ENCODE data around the gene SH3GL1. TPM values are rescaled to one million over a fixed set of nuclear protein-coding genes. Genes with fewer than 3 reads are reported as not detected.
A peak's percentile ranks its signal among the peaks of the same experiment; 100 is the strongest.

Gene SH3GL1
- total RNA-seq, 4 donors from 2014 or later, result 11.8 to 69.3 (median 29.5) TPM

DNA sequence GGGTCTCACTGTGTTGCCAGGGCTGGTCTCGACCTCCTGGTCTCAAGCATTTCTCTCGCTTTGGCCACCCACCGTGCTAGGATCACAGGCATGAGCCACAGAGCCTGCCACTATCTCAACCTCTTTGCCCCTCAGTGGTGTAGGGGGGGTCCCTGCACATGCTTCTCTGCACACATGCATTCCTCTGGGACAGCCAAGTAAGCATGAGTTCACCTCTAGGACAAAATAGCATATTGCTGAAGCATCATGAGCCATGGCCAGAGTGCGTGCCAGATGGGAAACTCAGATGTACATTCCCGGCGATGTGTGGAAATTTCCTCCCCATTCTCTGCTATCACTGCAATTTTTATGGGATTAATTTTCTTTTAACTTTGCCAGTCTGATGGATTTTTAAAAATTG lies 25.2 kb upstream of the SH3GL1 start:
- H3K4me3 ChIP-seq, result no peak overlapping the region
- no peaks in the 10 kb centered on the region for H3K27me3 ChIP-seq
- no peak for TF ChIP-seq POLR2A (IDR thresholded peaks at IDR 0.05)
- TF ChIP-seq, protein P1, sequence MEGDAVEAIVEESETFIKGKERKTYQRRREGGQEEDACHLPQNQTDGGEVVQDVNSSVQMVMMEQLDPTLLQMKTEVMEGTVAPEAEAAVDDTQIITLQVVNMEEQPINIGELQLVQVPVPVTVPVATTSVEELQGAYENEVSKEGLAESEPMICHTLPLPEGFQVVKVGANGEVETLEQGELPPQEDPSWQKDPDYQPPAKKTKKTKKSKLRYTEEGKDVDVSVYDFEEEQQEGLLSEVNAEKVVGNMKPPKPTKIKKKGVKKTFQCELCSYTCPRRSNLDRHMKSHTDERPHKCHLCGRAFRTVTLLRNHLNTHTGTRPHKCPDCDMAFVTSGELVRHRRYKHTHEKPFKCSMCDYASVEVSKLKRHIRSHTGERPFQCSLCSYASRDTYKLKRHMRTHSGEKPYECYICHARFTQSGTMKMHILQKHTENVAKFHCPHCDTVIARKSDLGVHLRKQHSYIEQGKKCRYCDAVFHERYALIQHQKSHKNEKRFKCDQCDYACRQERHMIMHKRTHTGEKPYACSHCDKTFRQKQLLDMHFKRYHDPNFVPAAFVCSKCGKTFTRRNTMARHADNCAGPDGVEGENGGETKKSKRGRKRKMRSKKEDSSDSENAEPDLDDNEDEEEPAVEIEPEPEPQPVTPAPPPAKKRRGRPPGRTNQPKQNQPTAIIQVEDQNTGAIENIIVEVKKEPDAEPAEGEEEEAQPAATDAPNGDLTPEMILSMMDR (IDR thresholded peaks at IDR 0.05), result no peak
- no peaks in the 10 kb centered on the region for H3K4me1 ChIP-seq
- no peak for DNase-seq
- H3K27ac ChIP-seq, result no peak overlapping the region
- intact Hi-C loops (cut with DNase I; ENCODE audit: low total_unique reads), result no loop called here
- no peaks in the 10 kb centered on the region for H3K9me3 ChIP-seq
- H3K36me3 ChIP-seq, result no peaks in the 10 kb centered on the region

DNA sequence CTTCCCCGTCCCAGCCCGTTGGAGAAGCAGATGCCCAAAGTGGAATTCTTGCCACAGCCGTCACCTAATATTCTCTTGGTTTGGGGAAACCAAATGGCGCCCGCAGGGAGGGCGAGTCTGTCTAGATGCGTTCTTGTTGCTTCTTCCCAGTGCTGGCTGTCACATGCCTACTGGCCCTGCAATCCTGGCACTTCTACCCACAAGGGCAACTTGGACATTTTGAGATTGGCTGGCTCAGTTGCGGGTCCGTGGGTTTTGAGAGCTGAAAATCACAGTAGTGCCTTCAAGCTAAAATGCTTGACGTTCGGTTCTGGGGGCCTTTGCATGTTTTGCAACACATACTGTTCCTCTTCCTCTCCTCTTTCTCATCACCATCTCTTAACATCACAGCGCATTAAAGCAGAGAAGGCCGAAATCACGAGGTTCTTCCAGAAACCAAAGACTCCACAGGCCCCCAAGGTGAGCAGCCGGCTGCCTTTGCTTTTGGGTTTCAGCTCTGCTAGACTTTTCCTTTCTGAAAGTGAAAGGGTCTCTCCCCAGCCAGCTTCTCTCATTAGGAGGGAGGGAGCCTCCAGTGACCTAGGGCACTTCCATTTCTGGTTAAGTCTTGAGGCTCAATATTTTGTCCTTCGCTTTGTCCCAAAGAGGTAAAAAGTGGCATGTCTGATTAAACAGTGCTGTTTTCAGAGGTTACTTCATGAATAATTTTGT lies 23.2 kb upstream of the SH3GL1 start:
- H3K4me1 ChIP-seq, result no peaks in the 10 kb centered on the region
- H3K36me3 ChIP-seq, result no peaks in the 10 kb centered on the region
- H3K9me3 ChIP-seq, result no peaks in the 10 kb centered on the region
- H3K27ac ChIP-seq, result no peak overlapping the region
- intact Hi-C loops (cut with DNase I; ENCODE audit: low total_unique reads), result no loop called here
- TF ChIP-seq, protein P1 (IDR thresholded peaks at IDR 0.05), result no peak
- TF ChIP-seq POLR2A (IDR thresholded peaks at IDR 0.05), result no peak
- H3K27me3 ChIP-seq, result no peaks in the 10 kb centered on the region
- DNase-seq, result no peak
- no peak overlapping the region for H3K4me3 ChIP-seq

DNA sequence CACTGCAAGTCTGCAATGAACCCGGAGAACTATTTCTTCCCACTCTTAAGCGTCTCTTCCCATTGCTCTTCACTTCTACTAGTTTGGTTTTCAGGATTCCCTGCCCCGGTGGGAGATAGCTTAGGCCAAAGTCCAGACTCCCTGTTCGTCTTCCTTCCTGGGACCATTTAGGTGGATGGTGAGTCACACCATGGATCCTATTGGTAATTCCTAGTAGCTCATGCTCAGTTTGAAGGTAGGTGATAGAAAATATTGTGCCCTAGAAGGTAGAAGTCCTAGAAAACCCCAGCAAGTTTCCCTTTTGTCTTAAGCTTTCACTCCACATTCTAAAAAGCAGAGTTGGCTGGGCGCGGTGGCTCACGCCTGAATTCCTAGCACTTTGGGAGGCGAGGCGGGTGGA lies 15.9 kb upstream of the SH3GL1 start:
- TF ChIP-seq, protein P1 (IDR thresholded peaks at IDR 0.05), result no peak
- TF ChIP-seq POLR2A (IDR thresholded peaks at IDR 0.05), result no peak
- H3K36me3 ChIP-seq, result no peaks in the 10 kb centered on the region
- H3K4me3 ChIP-seq, result no peak overlapping the region
- no peaks in the 10 kb centered on the region for H3K4me1 ChIP-seq
- H3K9me3 ChIP-seq, result no peaks in the 10 kb centered on the region
- H3K27me3 ChIP-seq, result no peaks in the 10 kb centered on the region
- no peak for DNase-seq
- H3K27ac ChIP-seq, result peak overlapping the region; percentile 43 to 57
- intact Hi-C loops (cut with DNase I; ENCODE audit: low total_unique reads), result no loop called here

DNA sequence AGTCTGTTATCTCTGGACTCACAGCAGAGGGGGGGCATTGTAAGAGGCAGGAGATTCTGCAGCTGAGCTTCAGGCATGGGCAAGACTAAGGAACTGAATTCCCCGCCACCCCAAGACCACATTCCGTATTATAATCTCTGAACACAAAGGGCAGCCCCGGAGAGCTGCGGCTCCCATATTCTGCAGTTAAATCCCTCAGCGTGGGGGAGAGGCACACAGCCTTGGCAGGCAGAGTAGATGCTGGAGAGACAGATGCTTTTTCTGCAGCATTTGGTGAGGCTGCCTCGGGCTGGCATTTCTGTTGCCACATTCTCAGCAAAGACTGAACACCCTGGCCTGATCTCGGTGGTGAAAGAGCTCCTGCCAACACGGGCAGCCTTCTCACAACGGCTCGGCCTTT lies 15.0 kb upstream of the SH3GL1 start:
- Histone ChIP-seq H3K27ac (peak overlapping the region; percentile 43 to 57), H3K36me3 (no peaks in the 10 kb centered on the region), H3K4me1 (no peaks in the 10 kb centered on the region), H3K4me3 (no peak overlapping the region), H3K27me3 (no peaks in the 10 kb centered on the region), H3K9me3 (no peaks in the 10 kb centered on the region)
- TF ChIP-seq POLR2A (IDR thresholded peaks at IDR 0.05), result no peak
- TF ChIP-seq, protein P1 (IDR thresholded peaks at IDR 0.05), result no peak
- DNase-seq, result peak in 1 of 2 donors; percentile 28
- intact Hi-C loops (cut with DNase I; ENCODE audit: low total_unique reads), result no loop called here

DNA sequence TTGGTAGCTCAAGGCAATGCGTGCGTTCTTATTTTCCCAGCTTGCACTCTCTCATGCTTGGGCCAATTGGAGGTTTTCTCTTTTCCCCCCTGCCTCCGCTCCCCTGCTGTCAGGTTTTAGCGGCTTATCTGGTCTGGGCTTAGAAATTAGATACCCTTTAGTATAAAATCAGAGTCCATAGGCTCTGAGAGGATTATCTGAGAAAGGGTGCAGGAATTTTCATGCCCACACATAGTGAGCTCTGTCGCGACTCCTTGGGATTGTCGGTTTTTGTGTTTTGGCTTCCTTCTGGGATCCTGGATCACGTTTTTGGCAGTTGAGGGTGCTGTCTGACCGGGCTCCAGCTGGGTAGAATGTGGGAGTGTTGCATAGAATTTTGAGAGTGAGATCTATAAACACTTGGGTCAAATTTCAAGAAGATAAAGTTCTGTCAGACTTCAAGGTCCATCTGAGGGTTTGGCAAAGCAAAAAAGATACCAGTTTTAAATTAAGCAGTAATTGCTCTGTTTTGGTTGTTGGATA lies 14.5 kb upstream of the SH3GL1 start:
- Histone ChIP-seq H3K27ac (peak overlapping the region; percentile 43 to 57), H3K9me3 (no peaks in the 10 kb centered on the region), H3K27me3 (no peaks in the 10 kb centered on the region), H3K36me3 (no peaks in the 10 kb centered on the region), H3K4me3 (no peak overlapping the region), H3K4me1 (no peaks in the 10 kb centered on the region)
- DNase-seq, result no peak
- no peak for TF ChIP-seq POLR2A (IDR thresholded peaks at IDR 0.05)
- TF ChIP-seq, protein P1 (IDR thresholded peaks at IDR 0.05), result peak in 2 of 4 experiments; percentile 2 to 4
- intact Hi-C loops (cut with DNase I; ENCODE audit: low total_unique reads), result no loop called here

Measured in uterus (tissue), 4 donors.